LNCAP (cell line): ENCODE measurements around the gene GPR162.

Source experiments
- CTCF ChIP-seq: fragments of 450-650 bp; IDR thresholded peaks from 2 replicates; pipeline ENCODE4 v1.5.1; 2017; ENCODE audit warnings: mild to moderate bottlenecking

Gene GPR162

GRCh38 chr12:6850796-6851152 is 29.2 kb downstream of the GPR162 start:
- no peak for TF ChIP-seq CTCF

- TF ChIP-seq CTCF, result no peak
Measured at GRCh38 chr12:6851153-6851920, 29.7 kb downstream of the GPR162 start, which contains the start of gene CDCA3. Gene CDCA3 (minus strand): TSS chr12:6851286. CDS start chr12:6850952, 334 bp downstream.

- no peak for TF ChIP-seq CTCF
Measured at GRCh38 chr12:6851921-6852650, 30.5 kb downstream of the GPR162 start, which contains the start of gene USP5. Gene USP5 (plus strand): TSS chr12:6852150. CDS start chr12:6852180, 30 bp downstream.

- no peak for TF ChIP-seq CTCF
Measured at GRCh38 chr12:6852651-6853354, 31.2 kb downstream of the GPR162 start.

- no peak for TF ChIP-seq CTCF
Measured at GRCh38 chr12:6853626-6854025, 32.0 kb downstream of the GPR162 start.

- TF ChIP-seq CTCF, result no peak
Measured at GRCh38 chr12:6854036-6854435, 32.4 kb downstream of the GPR162 start.

GRCh38 chr12:6855322-6855721 is 33.7 kb downstream of the GPR162 start:
- TF ChIP-seq CTCF, result no peak
